K562 (cell line): Measurements from ENCODE around the gene CUEDC2. TPM values are rescaled to one million over a fixed set of nuclear protein-coding genes. Genes with fewer than 3 reads are reported as not detected.

ENCODE experiments used
- AFF4 ChIP-seq: sonication (generic); formaldehyde crosslinking; IDR thresholded peaks from 2 replicates; pipeline ENCODE4 v1.8.0; 2023; ENCODE audit warnings: mild to moderate bottlenecking, missing genetic modification reagents
- CREB3L1 ChIP-seq: fragments of 450-650 bp; IDR thresholded peaks from 2 replicates; pipeline ENCODE4 v1.6.1; 2014; ENCODE audit warnings: low read depth, mild to moderate bottlenecking, moderate library complexity, borderline replicate concordance
- EGR1 ChIP-seq: fragments of 450-650 bp; conservative IDR thresholded peaks from 2 replicates; pipeline ENCODE4 v1.6.1; 2017; ENCODE audit warnings: mild to moderate bottlenecking
- EHMT2 ChIP-seq: fragments of 450-650 bp; IDR thresholded peaks from 2 replicates; pipeline ENCODE4 v1.6.1; 2018; ENCODE audit warnings: antibody characterized with exemption
- HBP1 ChIP-seq: fragments of 450-650 bp; formaldehyde crosslinking; IDR thresholded peaks from 2 replicates; pipeline ENCODE4 v1.4.0; 2022; ENCODE audit warnings: missing genetic modification characterization
- HDAC3 ChIP-seq: fragments of 450-650 bp; IDR thresholded peaks from 2 replicates; pipeline ENCODE4 v1.6.1; 2018; ENCODE audit warnings: borderline replicate concordance, mild to moderate bottlenecking, moderate library complexity; ENCODE audit not compliant: partially characterized antibody
- MTF1 ChIP-seq: fragments of 250-450 bp; sonication (Bioruptor Pico); IDR thresholded peaks from 2 replicates; pipeline ENCODE4 v1.9.0; 2021; ENCODE audit warnings: moderate library complexity, mild to moderate bottlenecking, inconsistent platforms, borderline replicate concordance
- ZNF561 ChIP-seq: fragments of 450-650 bp; formaldehyde crosslinking; conservative IDR thresholded peaks from 2 replicates; pipeline ENCODE4 v1.4.0; 2020; ENCODE audit warnings: mild to moderate bottlenecking, moderate library complexity
- ZNF592 ChIP-seq: fragments of 450-650 bp; IDR thresholded peaks from 2 replicates; pipeline ENCODE4 v1.6.1; 2017; ENCODE audit warnings: antibody characterized with exemption, mild to moderate bottlenecking
- ZNF780A ChIP-seq: fragments of 250-450 bp; sonication (Bioruptor Pico); IDR thresholded peaks from 2 replicates; pipeline ENCODE4 v1.5.0; 2021; ENCODE audit warnings: mild to moderate bottlenecking
- ZNF785 ChIP-seq: fragments of 250-450 bp; sonication (Bioruptor Pico); IDR thresholded peaks from 2 replicates; pipeline ENCODE4 v1.4.0; 2020; ENCODE audit warnings: mild to moderate bottlenecking
- polyA plus RNA-seq, 8 experiments: library from polyadenylated mRNA; depleted of rRNA in 4 of 8; stranded (reverse) in 5 of 8; unstranded in 3 of 8; fragments of >200 nt; fragmentation: Nextera tagmentation in 2 of 8; fragmentation: Illumina TruSeq in 1 of 8; extraction: Ambion mirVana in 2 of 8; extraction: Trizol in 1 of 8; gene quantifications; 2 replicates each; pipeline versions ENCODE4 v1.2.1 to v1.2.3, GENCODE V29; 2011 to 2014; ENCODE audit warnings: inconsistent platforms in 1 of 8, missing spikeins in 1 of 8
- total RNA-seq, 7 experiments: library from RNA; depleted of rRNA in 6 of 7; stranded (reverse); fragments of >200 nt in 6 of 7; fragmentation: Illumina TruSeq in 2 of 7; extraction: Trizol in 2 of 7; gene quantifications; 2 replicates each; pipeline versions ENCODE4 v1.2.1 to v1.2.3, GENCODE V29; 2011 to 2021; ENCODE audit warnings: low replicate concordance in 1 of 7
- TF ChIP-seq, protein P1 (sequence below): fragments of 250-450 bp; sonication (Bioruptor Pico); IDR thresholded peaks from 2 replicates; pipeline ENCODE4 v1.8.0; 2021; ENCODE audit warnings: moderate library complexity, mild to moderate bottlenecking, inconsistent platforms
- TF ChIP-seq, protein P2 (sequence below): sonication (generic); formaldehyde crosslinking; IDR thresholded peaks from 2 replicates; pipeline ENCODE4 v1.8.0; 2022; ENCODE audit warnings: missing genetic modification reagents, mild to moderate bottlenecking, borderline replicate concordance

CUEDC2 gene
- total and polyA plus RNA-seq, 9 of the 15 experiments (the other 6 are each of a cell fraction or from before 2014, with no cell fraction given), result 8.5 to 48.9 (median 27.4) TPM

- TF ChIP-seq AFF4 (CRISPR knock-in tag), result no peak
- no peak for TF ChIP-seq ZNF592
- TF ChIP-seq EHMT2, result no peak
- TF ChIP-seq HBP1 (CRISPR knock-in tag), result no peak
- TF ChIP-seq, protein P1, sequence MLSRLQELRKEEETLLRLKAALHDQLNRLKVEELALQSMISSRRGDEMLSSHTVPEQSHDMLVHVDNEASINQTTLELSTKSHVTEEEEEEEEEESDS, result no peak
- no peak; the same call in 1 of the 2 replicates for TF ChIP-seq CREB3L1
- TF ChIP-seq, protein P2, sequence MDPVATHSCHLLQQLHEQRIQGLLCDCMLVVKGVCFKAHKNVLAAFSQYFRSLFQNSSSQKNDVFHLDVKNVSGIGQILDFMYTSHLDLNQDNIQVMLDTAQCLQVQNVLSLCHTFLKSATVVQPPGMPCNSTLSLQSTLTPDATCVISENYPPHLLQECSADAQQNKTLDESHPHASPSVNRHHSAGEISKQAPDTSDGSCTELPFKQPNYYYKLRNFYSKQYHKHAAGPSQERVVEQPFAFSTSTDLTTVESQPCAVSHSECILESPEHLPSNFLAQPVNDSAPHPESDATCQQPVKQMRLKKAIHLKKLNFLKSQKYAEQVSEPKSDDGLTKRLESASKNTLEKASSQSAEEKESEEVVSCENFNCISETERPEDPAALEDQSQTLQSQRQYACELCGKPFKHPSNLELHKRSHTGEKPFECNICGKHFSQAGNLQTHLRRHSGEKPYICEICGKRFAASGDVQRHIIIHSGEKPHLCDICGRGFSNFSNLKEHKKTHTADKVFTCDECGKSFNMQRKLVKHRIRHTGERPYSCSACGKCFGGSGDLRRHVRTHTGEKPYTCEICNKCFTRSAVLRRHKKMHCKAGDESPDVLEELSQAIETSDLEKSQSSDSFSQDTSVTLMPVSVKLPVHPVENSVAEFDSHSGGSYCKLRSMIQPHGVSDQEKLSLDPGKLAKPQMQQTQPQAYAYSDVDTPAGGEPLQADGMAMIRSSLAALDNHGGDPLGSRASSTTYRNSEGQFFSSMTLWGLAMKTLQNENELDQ, result no peak
- TF ChIP-seq HDAC3, result no peak
- TF ChIP-seq ZNF785, result no peak
- no peak for TF ChIP-seq MTF1 (CRISPR knock-in tag)
- TF ChIP-seq EGR1, result no peak
- TF ChIP-seq ZNF561 (CRISPR knock-in tag), result no peak
- TF ChIP-seq ZNF780A (CRISPR knock-in tag), result no peak
These were observed 38.1 kb downstream of the CUEDC2 start (continued) for GRCh38 chr10:102394079-102394800.
